Measurements from ENCODE around the gene SNRNP40.
"Not testable (repeated sequence)": the region's sequence is repeated elsewhere in the genome, so short reads cannot be mapped to it uniquely, and the experiment has no call there.

SNRNP40 gene

DNA sequence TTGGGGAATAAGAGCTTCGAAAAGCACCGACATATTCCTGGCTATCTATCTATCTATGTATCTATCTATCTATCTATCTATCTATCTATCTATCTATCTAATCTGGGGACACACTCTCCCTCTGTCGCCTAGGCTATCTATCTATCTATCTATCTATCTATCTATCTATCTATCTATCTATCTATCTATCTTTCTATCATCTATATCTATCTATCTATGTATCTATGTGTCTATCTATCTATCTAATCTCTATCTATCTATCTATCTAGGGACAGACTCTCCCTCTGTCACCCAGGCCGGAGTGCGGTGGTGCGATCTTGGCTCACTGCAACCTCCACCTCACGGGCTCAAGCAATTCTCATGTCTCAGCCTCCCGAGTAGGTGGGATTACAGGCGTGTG, 14.2 kb downstream of the SNRNP40 start:
- DNase-seq (ENCODE audit: low read depth, low spot score): not testable (repeated sequence)

DNA sequence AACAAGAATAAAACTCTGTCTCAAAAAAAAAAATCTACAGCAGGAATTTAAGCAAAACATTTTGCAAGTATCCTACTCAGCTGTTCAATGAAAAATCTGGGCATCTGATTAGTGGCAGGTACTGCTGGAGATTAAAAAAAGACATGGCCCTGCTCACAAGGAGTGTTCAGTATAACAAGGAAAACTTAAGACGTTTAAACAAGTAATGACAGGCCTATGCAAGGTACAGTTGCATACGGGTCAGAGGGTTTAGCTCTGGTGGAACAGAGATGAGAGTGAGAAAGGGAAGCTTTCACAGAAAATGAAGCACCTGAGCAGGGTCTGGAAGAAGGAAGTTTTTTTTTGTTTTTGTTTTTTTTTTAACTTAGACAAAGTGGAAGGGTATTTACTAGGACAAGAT, 23.0 kb downstream of the SNRNP40 start:
- DNase-seq (ENCODE audit: low read depth, low spot score): no peak

- no peak for DNase-seq (ENCODE audit: low read depth, low spot score)
Measured at GRCh38 chr1:31272369-31272768, 24.2 kb downstream of the SNRNP40 start.

GRCh38 chr1:31266547-31266946, 30.0 kb downstream of the SNRNP40 start:
- peak; percentile 33 for DNase-seq (ENCODE audit: low read depth, low spot score)

GRCh38 chr1:31264790-31265386, 31.7 kb downstream of the SNRNP40 start:
- no peak for DNase-seq (ENCODE audit: low read depth, low spot score)

DNA sequence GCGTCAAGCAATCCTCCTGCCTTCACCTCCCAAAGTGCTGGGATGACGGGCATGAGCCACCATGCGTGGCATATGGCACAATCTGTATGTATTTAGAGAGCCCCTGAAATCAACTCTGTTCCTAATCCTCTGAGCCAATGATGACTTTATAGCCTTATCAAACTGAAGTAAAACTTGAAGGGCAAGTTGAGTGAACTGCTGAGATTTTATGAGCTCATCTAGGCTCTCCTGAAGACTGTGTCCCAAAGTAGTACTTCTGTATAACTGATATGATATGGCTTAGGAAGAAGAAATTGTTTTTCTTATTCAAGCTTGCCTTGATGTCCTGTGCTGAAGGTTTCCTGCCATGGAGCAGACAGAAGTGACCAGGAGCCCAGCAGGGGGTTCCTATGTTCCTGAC, 33.2 kb downstream of the SNRNP40 start:
- no peak for DNase-seq (ENCODE audit: low read depth, low spot score)

GRCh38 chr1:31262393-31262792, 34.2 kb downstream of the SNRNP40 start:
- not testable (repeated sequence) for DNase-seq (ENCODE audit: low read depth, low spot score)

GRCh38 chr1:31261916-31262315, 34.7 kb downstream of the SNRNP40 start:
- no peak for DNase-seq (ENCODE audit: low read depth, low spot score)

GRCh38 chr1:31259746-31260145, 36.8 kb downstream of the SNRNP40 start:
- no peak for DNase-seq (ENCODE audit: low read depth, low spot score)

- no peak for DNase-seq (ENCODE audit: low read depth, low spot score)
Measured at GRCh38 chr1:31258581-31258980, 38.0 kb downstream of the SNRNP40 start.

DNA sequence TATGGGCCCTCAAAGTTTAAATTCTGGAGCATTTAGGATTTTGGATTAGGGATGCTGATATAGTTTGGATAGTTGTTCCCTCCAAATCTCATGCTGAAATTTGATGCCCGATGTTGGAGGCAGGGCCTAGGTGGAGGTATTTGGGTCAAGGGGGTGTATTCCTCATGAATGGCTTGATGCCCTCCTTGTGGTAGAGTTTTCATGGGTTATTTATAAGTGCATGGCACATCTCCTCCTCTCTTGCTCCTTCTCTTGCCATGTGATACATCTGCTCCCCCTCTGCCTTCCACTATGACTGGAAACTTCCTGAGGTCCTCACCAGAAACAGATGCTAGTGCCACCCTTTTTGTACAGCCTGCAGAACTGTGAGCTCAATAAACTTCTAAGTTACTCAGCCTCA, 39.4 kb downstream of the SNRNP40 start:
- DNase-seq (ENCODE audit: low read depth, low spot score): no peak

GRCh38 chr1:31249854-31250253, 46.7 kb downstream of the SNRNP40 start:
- DNase-seq (ENCODE audit: low read depth, low spot score): no peak

DNA sequence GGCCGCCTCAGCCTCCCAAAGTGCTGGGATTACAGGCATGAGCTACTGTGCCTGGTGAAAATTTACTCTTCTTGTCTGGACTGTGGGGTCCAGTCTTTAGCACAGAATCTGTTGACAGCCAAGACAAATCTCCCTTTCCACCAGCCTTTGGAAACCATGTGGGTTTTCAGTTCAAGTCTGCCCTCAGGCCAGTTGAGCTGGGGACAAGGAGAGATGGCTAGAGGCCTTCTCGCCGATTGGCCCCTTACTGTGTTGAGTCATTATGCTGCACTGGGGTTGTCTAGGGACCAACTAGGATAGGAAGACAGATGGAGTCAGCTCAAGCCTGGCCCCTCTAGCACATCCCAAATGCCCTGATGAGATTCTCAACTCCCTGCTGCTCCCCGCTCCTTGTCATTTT, 48.3 kb downstream of the SNRNP40 start:
- DNase-seq (ENCODE audit: low read depth, low spot score): no peak

- no peak for DNase-seq (ENCODE audit: low read depth, low spot score)
Measured at GRCh38 chr1:31244326-31244725, 52.3 kb downstream of the SNRNP40 start.

- DNase-seq (ENCODE audit: low read depth, low spot score): no peak
Measured at GRCh38 chr1:31243501-31244286, 52.9 kb downstream of the SNRNP40 start.

DNA sequence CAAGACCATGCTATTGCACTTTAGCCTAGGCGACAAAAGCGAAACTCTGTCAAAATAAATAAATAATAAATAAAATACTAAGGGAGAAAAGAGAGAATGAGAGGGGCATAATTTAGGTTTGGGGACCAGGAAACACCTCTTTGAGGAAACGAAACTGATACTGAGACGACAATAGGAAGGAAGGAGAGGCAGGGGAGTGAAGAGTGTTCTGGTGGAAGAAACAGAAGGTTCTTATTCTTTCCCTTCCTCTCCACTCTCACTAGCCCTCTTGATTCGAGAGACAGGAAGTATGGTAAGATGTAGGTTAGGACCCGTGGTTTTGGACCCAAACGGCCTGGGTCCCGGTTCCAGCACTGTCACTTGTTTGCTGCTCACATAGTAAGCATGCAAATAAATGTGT, 55.3 kb downstream of the SNRNP40 start:
- no peak for DNase-seq (ENCODE audit: low read depth, low spot score)

DNA sequence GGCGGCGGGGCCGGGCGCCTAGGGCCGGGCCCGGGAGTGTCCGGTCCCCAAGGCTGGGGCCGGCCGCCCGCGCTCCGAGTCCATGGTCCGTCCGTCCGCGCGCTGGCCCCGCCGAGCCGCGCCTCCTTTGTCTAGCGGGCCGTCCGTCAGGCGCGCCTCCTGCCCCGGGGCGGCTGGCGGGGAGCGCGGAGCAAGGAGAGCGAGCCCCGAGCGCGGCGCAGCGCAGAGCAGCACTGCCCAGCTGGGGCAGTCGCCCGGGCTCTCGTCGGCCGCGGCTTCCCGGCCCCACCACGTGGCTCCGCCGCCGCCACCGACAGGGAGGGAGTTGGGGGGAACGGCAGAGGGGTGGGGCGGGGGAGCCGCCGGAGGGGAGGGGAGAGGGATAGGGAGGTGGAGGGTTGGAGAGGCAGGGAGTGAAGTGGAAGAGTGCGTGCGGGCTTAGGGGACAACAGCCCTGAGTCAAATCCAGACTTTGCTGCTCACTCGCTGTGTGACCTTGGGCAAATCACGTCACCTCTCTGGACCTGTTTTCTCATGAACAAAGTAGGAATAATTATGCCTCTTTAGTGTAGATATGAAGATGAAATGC, 56.8 kb downstream of the SNRNP40 start, which contains the start of gene NKAIN1:
Gene NKAIN1 (minus strand): TSS at position 235 of the 589 bp plus-strand sequence. CDS start 340 bp downstream, outside the sequence.
- DNase-seq (ENCODE audit: low read depth, low spot score): peak; percentile 75

DNA sequence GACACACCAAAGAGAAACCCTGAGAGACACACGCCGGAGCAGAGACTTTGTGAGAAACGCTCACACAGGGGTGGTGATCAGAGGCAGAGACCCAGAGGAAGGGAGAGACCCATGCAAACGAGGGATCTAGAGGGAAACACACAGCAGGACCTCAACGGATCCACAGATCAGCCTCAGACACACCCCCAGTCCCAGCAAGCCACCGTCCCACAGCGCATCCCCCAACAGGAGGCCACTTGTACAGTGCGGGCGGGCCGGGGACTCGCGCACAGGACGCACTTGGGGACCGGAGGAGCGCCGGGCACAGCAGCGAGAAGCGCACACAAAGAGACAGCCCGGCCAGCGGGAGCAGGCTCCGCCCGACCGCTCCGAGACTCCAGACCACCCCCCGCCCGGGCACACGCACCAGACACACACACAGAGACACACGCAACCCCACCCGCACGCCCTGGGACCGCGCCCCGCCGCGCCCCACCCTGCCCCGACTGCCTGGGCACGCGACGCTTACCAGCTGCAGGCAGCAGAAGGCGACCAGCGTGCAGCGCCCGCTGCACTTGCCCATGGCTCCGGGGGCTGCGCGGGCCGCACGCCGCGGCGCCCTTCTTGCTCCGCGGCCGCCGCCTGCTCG, 57.5 kb downstream of the SNRNP40 start:
- DNase-seq (ENCODE audit: low read depth, low spot score): no peak

DNA sequence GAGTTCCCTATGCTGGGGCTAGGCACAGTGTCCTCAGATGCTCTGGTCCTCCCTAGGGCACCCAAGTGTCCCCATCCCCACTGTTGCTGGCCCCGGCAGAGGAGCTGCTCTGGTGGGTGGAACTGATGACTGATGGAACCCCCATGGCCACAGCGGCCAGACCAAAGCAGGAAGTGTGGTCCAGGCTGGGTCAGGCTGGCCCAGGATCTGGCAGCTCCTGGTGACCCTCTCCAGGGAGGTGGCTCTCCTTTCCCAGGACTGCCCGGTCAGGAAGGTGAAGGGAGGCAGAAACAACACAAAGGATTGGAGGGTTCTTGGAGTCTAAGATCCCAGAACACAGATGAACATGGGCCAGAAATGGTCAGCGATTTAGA, 58.0 kb downstream of the SNRNP40 start:
- no peak for DNase-seq (ENCODE audit: low read depth, low spot score)

DNA sequence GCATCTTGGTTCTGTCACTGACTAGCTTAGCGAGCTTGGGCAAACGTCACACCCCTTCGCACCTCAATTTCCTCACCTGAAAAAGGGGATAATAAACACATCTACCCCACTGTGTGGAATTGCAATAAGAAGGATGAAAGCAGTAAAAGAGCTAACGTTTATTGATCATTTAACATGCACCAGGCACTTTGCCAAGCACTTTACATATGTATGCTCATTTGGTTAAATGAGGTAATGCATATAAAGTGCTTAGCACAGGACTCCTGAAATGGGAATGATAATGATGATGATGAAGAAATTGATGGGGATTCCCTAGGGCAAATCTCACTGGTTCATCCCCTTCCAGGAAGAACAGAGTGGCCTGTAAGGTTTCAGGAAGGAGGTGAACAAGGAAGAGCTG, 61.7 kb downstream of the SNRNP40 start:
- no peak for DNase-seq (ENCODE audit: low read depth, low spot score)

DNA sequence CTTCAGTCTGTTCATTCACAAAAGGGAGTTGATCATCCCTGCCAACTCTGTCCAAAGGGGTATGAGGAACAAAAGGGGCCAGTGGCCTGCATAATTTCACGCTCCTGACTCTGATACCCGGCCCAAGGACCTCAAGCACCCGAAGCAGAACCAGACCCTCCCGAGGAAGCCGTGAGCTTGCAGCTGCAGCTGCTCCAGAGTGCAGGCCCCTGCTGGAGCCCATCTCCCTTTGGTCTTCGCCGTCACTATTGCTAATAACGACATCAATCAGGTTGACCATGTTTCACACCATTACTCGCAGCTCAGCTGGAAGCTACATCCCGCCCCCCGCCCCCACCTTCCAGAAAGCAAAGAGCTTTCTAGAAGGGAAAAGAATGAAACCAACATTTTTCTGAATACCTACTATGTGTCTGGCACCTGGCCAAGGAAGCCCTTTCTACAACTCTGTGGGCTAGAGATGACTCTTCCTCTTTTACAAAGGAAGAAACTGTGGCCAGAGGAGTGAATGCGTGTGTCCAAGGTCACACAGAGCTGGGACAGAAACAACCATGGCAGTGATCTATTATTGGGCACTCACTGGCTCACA, 62.4 kb downstream of the SNRNP40 start:
- no peak for DNase-seq (ENCODE audit: low read depth, low spot score)

- DNase-seq (ENCODE audit: low read depth, low spot score): no peak
Measured at GRCh38 chr1:31232689-31233088, 63.9 kb downstream of the SNRNP40 start.
